GM18519 (cell line): ENCODE measurements around the gene SAMM50.

Experiments used
- ATAC-seq: cut with Tn5 transposase; IDR thresholded peaks from one replicate; pipeline ENCODE4 v1.9.1; 2021; ENCODE audit warnings: mild to moderate bottlenecking, moderate library complexity; ENCODE audit not compliant: unreplicated experiment, low FRiP score

Gene SAMM50

GRCh38 chr22:43976861-43977795 lies 21.9 kb downstream of the SAMM50 start:
- no peak for ATAC-seq

- no peak for ATAC-seq
Measured at GRCh38 chr22:43978558-43978957, 23.3 kb downstream of the SAMM50 start.

- no peak for ATAC-seq
Measured at GRCh38 chr22:43980579-43980978, 25.3 kb downstream of the SAMM50 start.

GRCh38 chr22:43980996-43981395 lies 25.8 kb downstream of the SAMM50 start:
- no peak for ATAC-seq

- ATAC-seq, result no peak
Measured at GRCh38 chr22:43983808-43984207, 28.6 kb downstream of the SAMM50 start.

GRCh38 chr22:43985532-43985931 lies 30.3 kb downstream of the SAMM50 start:
- ATAC-seq, result no peak

GRCh38 chr22:43988116-43988820 lies 33.0 kb downstream of the SAMM50 start:
- no peak for ATAC-seq

GRCh38 chr22:43988960-43989359 lies 33.7 kb downstream of the SAMM50 start:
- no peak for ATAC-seq

GRCh38 chr22:43990044-43990443 lies 34.8 kb downstream of the SAMM50 start:
- no peak for ATAC-seq

- ATAC-seq, result no peak
Measured at GRCh38 chr22:43991316-43992020, 36.2 kb downstream of the SAMM50 start.

- no peak for ATAC-seq
Measured at GRCh38 chr22:43992331-43992821, 37.1 kb downstream of the SAMM50 start.

GRCh38 chr22:43993072-43993760 lies 38.0 kb downstream of the SAMM50 start:
- ATAC-seq, result no peak

GRCh38 chr22:43994006-43994405 lies 38.8 kb downstream of the SAMM50 start:
- ATAC-seq, result no peak

GRCh38 chr22:43994416-43994815 lies 39.2 kb downstream of the SAMM50 start:
- no peak for ATAC-seq

GRCh38 chr22:43995057-43995685 lies 39.9 kb downstream of the SAMM50 start:
- ATAC-seq, result no peak

GRCh38 chr22:43995798-43996169 lies 40.5 kb downstream of the SAMM50 start:
- no peak for ATAC-seq

- no peak for ATAC-seq
Measured at GRCh38 chr22:43996170-43996980, 41.1 kb downstream of the SAMM50 start.

GRCh38 chr22:43996981-43997265 lies 41.7 kb downstream of the SAMM50 start:
- no peak for ATAC-seq

GRCh38 chr22:43998679-43999264 lies 43.5 kb downstream of the SAMM50 start:
- ATAC-seq, result no peak
